H1 (cell line): ENCODE data around the gene OASL. TPM values are rescaled to one million over a fixed set of nuclear protein-coding genes. Genes with fewer than 3 reads are reported as not detected.

ENCODE experiments used
- CTCF ChIA-PET: fragments of 300-600 bp; sonication (Branson Sonifier 250); formaldehyde crosslinking; loops from one replicate; lab custom pipeline; 2021; ENCODE audit not compliant: partially characterized antibody; lab: Charles Lee
- POLR2A ChIA-PET: fragments of 300-600 bp; sonication (Branson Sonifier 250); formaldehyde crosslinking; loops from one replicate; lab custom pipeline; 2021; ENCODE audit warnings: inconsistent platforms; ENCODE audit not compliant: partially characterized antibody; lab: Charles Lee
- DNase-seq, 2 experiments: peaks; one replicate each; pipeline versions ENCODE4 v3.0.0 to v3.0.0-alpha.2; 2010 to 2022; ENCODE audit warnings: low spot score in 2 of 2, low read depth in 1 of 2, mixed read lengths in 1 of 2
- FAIRE-seq: peaks from 2 replicates; lab custom pipeline; 2011; peaks lifted over from hg19 to GRCh38; lab: Jason Lieb, UNC
- H2AFZ ChIP-seq: 2 replicates; pipeline ENCODE4 v1.8.1; 2012; ENCODE audit warnings: low read length, inconsistent platforms
- H2AK5ac ChIP-seq: 2 replicates; pipeline ENCODE4 v1.6.1; 2013; ENCODE audit warnings: low read depth, low read length
- H2BK120ac ChIP-seq: replicated peaks from 2 replicates; pipeline ENCODE3; 2013; ENCODE audit warnings: low read depth, low read length, inconsistent platforms
- H2BK12ac ChIP-seq: 2 replicates; pipeline ENCODE4 v1.6.1; 2013; ENCODE audit warnings: low read depth, low read length
- H2BK15ac ChIP-seq: 2 replicates; pipeline ENCODE4 v1.6.1; 2013; ENCODE audit warnings: low read length
- H2BK20ac ChIP-seq: 2 replicates; pipeline ENCODE4 v1.6.1; 2013; ENCODE audit warnings: low read length
- H2BK5ac ChIP-seq: 2 replicates; pipeline ENCODE4 v1.6.1; 2013; ENCODE audit warnings: low read depth, low read length
- H3K14ac ChIP-seq: 2 replicates; pipeline ENCODE4 v1.6.1; 2013; ENCODE audit warnings: inconsistent platforms; ENCODE audit not compliant: insufficient read length
- H3K18ac ChIP-seq: 2 replicates; pipeline ENCODE4 v1.6.1; 2013; ENCODE audit warnings: low read length; ENCODE audit errors: extremely low read depth
- H3K23ac ChIP-seq: 2 replicates; pipeline ENCODE4 v1.6.1; 2013; ENCODE audit warnings: inconsistent platforms; ENCODE audit not compliant: insufficient read length
- H3K23me2 ChIP-seq: 2 replicates; pipeline ENCODE4 v1.6.1; 2013; ENCODE audit warnings: low read depth, low read length
- H3K27ac ChIP-seq: 2 replicates; pipeline ENCODE4 v1.6.1; 2011; ENCODE audit warnings: low read depth, low read length, inconsistent platforms
- H3K27me3 ChIP-seq, 4 experiments: replicated peaks in 1 of 4; 1 replicate in 1 of 4; 2 replicates in 3 of 4; pipeline versions ENCODE4 v1.6.1 to v1.8.1; 2011 to 2013; ENCODE audit warnings: low read length in 3 of 4, mild to moderate bottlenecking in 3 of 4, inconsistent platforms in 2 of 4, mixed read lengths in 2 of 4, moderate library complexity in 1 of 4; ENCODE audit not compliant: control insufficient read depth in 3 of 4, insufficient read depth in 3 of 4; ENCODE audit errors: extremely low read depth in 1 of 4
- H3K36me3 ChIP-seq, 4 experiments: 2 replicates each; pipeline versions ENCODE4 v1.6.1 to v1.8.1; 2011 to 2013; ENCODE audit warnings: mild to moderate bottlenecking in 4 of 4, low read length in 3 of 4, moderate library complexity in 2 of 4, control low read depth in 1 of 4, inconsistent platforms in 1 of 4; ENCODE audit not compliant: insufficient read depth in 4 of 4, control insufficient read depth in 2 of 4
- H3K4ac ChIP-seq: replicated peaks from 2 replicates; pipeline ENCODE3; 2013; ENCODE audit warnings: low read length, low read depth, mixed read lengths, inconsistent platforms; ENCODE audit not compliant: insufficient read length
- H3K4me1 ChIP-seq, 4 experiments: replicated peaks in 1 of 4; 1 replicate in 1 of 4; 2 replicates in 3 of 4; pipeline versions ENCODE4 v1.6.1 to v1.8.1; 2011 to 2013; ENCODE audit warnings: low read length in 3 of 4, inconsistent platforms in 2 of 4, mixed read lengths in 1 of 4; ENCODE audit not compliant: insufficient read depth in 4 of 4, control insufficient read depth in 3 of 4
- H3K4me2 ChIP-seq, 2 experiments: 2 replicates each; pipeline versions ENCODE4 v1.6.1 to v1.8.1; 2011 to 2013; ENCODE audit warnings: low read depth in 2 of 2, low read length in 2 of 2, control low read depth in 1 of 2, inconsistent platforms in 1 of 2, mild to moderate bottlenecking in 1 of 2; ENCODE audit not compliant: insufficient read depth in 1 of 2
- H3K4me3 ChIP-seq, 4 experiments: fragments of 200-600, 300-600 bp in 1 of 4; sonication (generic), shearing (Covaris generic), sonication (Bioruptor Twin) in 1 of 4; 2 replicates each; pipeline versions ENCODE4 v1.5.1 to v1.8.1; 2011 to 2016; ENCODE audit warnings: low read length in 4 of 4, low read depth in 3 of 4, control low read depth in 2 of 4, inconsistent platforms in 2 of 4, mild to moderate bottlenecking in 2 of 4, mixed read lengths in 1 of 4, moderate library complexity in 1 of 4; ENCODE audit not compliant: insufficient read depth in 2 of 4; ENCODE audit errors: extremely low read depth in 1 of 4
- H3K56ac ChIP-seq: replicated peaks from 2 replicates; pipeline ENCODE3; 2013; ENCODE audit warnings: low read depth, mild to moderate bottlenecking, mixed read lengths, low read length, inconsistent platforms; ENCODE audit not compliant: insufficient read length
- H3K79me1 ChIP-seq: 2 replicates; pipeline ENCODE4 v1.6.1; 2013; ENCODE audit warnings: low read depth, low read length, control low read depth
- H3K79me2 ChIP-seq, 2 experiments: 2 replicates each; pipeline versions ENCODE4 v1.6.1 to v1.8.1; 2012 to 2013; ENCODE audit warnings: low read length in 2 of 2, mild to moderate bottlenecking in 2 of 2, inconsistent platforms in 1 of 2; ENCODE audit not compliant: insufficient read depth in 2 of 2, control insufficient read depth in 1 of 2
- H3K9ac ChIP-seq, 4 experiments: replicated peaks in 1 of 4; 1 replicate in 1 of 4; 2 replicates in 3 of 4; pipeline versions ENCODE4 v1.6.1 to v1.8.1; 2011 to 2013; ENCODE audit warnings: low read depth in 3 of 4, low read length in 3 of 4, control low read depth in 2 of 4, mild to moderate bottlenecking in 2 of 4, moderate library complexity in 2 of 4, inconsistent platforms in 1 of 4; ENCODE audit errors: extremely low read depth in 1 of 4
- H3K9me3 ChIP-seq, 2 experiments: 2 replicates each; pipeline versions ENCODE4 v1.6.1 to v1.8.1; 2012 to 2013; ENCODE audit warnings: mild to moderate bottlenecking in 2 of 2, moderate library complexity in 2 of 2, control low read depth in 1 of 2, inconsistent platforms in 1 of 2, low read depth in 1 of 2, low read length in 1 of 2, mixed read lengths in 1 of 2; ENCODE audit not compliant: insufficient read depth in 2 of 2
- H4K20me1 ChIP-seq, 2 experiments: replicated peaks in 1 of 2; 2 replicates each; pipeline versions ENCODE3 to v1.8.1; 2011 to 2013; ENCODE audit warnings: inconsistent platforms in 2 of 2, low read length in 2 of 2, mild to moderate bottlenecking in 1 of 2; ENCODE audit not compliant: insufficient read depth in 2 of 2, control insufficient read depth in 1 of 2
- H4K5ac ChIP-seq: 2 replicates; pipeline ENCODE4 v1.6.1; 2013; ENCODE audit warnings: low read length, low read depth, mixed read lengths, inconsistent platforms; ENCODE audit not compliant: insufficient read length
- H4K8ac ChIP-seq: 2 replicates; pipeline ENCODE4 v1.8.0; 2013; ENCODE audit warnings: mild to moderate bottlenecking, moderate library complexity, low read length, inconsistent platforms; ENCODE audit not compliant: insufficient read depth; ENCODE audit errors: extremely low read depth
- H4K91ac ChIP-seq: replicated peaks from 2 replicates; pipeline ENCODE3; 2013; ENCODE audit warnings: low read length, mixed read lengths, inconsistent platforms; ENCODE audit not compliant: insufficient read length
- ATF3 ChIP-seq: IDR thresholded peaks from 2 replicates; pipeline ENCODE4 v1.6.1; 2011; ENCODE audit warnings: low read depth, mild to moderate bottlenecking, low read length; ENCODE audit not compliant: insufficient read depth
- CBX5 ChIP-seq: fragments of 300-800, 300-1000 bp; sonication (generic); IDR thresholded peaks from 2 replicates; pipeline ENCODE4 v1.7.1; 2016; ENCODE audit warnings: antibody characterized with exemption, low read length, low read depth
- CBX8 ChIP-seq: fragments of 300-800, 300-1000 bp; sonication (generic); IDR thresholded peaks from 2 replicates; pipeline ENCODE4 v1.7.1; 2016; ENCODE audit warnings: low read depth, low read length, borderline replicate concordance
- E2F6 ChIP-seq: IDR thresholded peaks from 2 replicates; pipeline ENCODE4 v1.6.1; 2012; ENCODE audit warnings: inconsistent platforms
- EGR1 ChIP-seq: IDR thresholded peaks from 2 replicates; pipeline ENCODE4 v1.6.1; 2011; ENCODE audit warnings: low read depth, low read length, borderline replicate concordance
- EZH2 ChIP-seq: fragments of 200-600 bp; sonication (generic); IDR thresholded peaks from 2 replicates; pipeline ENCODE4 v1.7.1; 2012; ENCODE audit warnings: low read depth, mild to moderate bottlenecking, moderate library complexity, low read length, inconsistent platforms; ENCODE audit not compliant: severe bottlenecking
- FOSL1 ChIP-seq: IDR thresholded peaks from 2 replicates; pipeline ENCODE4 v1.6.1; 2011; ENCODE audit warnings: mild to moderate bottlenecking, low read depth, low read length, moderate library complexity; ENCODE audit not compliant: insufficient read depth
- HDAC2 ChIP-seq, 2 experiments: fragments of 300-600 bp in 1 of 2; sonication (generic) in 1 of 2; IDR thresholded peaks; 2 replicates each; pipeline ENCODE4 v1.6.1; 2011 to 2012; ENCODE audit warnings: low read depth in 2 of 2, low read length in 2 of 2, mild to moderate bottlenecking in 2 of 2, moderate library complexity in 2 of 2, borderline replicate concordance in 1 of 2, inconsistent platforms in 1 of 2
- PHF8 ChIP-seq: fragments of 200-600 bp; sonication (generic); conservative IDR thresholded peaks from 2 replicates; pipeline ENCODE4 v1.7.1; 2012; ENCODE audit warnings: low read depth, mild to moderate bottlenecking, inconsistent platforms, low read length, moderate library complexity
- RXRA ChIP-seq: IDR thresholded peaks from 2 replicates; pipeline ENCODE4 v1.6.1; 2011; ENCODE audit warnings: low read depth, mild to moderate bottlenecking, low read length, moderate library complexity; ENCODE audit not compliant: insufficient read depth
- SIRT6 ChIP-seq: IDR thresholded peaks from one replicate; pipeline ENCODE4 v1.7.1; 2012; ENCODE audit warnings: low read length, inconsistent platforms
- TAF7 ChIP-seq: optimal IDR thresholded peaks from 2 replicates; pipeline ENCODE3; 2011; ENCODE audit warnings: low read depth, mild to moderate bottlenecking, inconsistent platforms, low read length, moderate library complexity, borderline replicate concordance
- TBP ChIP-seq: IDR thresholded peaks from 2 replicates; pipeline ENCODE4 v1.6.1; 2011; ENCODE audit warnings: low read depth, low read length, improper control_type of control experiment
- WGBS, 2 experiments: shearing (Covaris generic) in 1 of 2; methylation state at CpG; one replicate each; pipeline versions ENCODE4 v1.1.6 to v1.1.7; 2013 to 2015; ENCODE audit warnings: low lambda C conversion rate in 2 of 2, mixed read lengths in 2 of 2, inconsistent platforms in 1 of 2, low coverage in 1 of 2, missing lambda C conversion rate in 1 of 2; ENCODE audit not compliant: insufficient replicate concordance in 2 of 2, insufficient coverage in 1 of 2, insufficient read length in 1 of 2; ENCODE audit errors: extremely low coverage in 1 of 2, missing lambda C conversion rate in 1 of 2; 5-methylcytosine and 5-hydroxymethylcytosine counted together
- polyA plus RNA-seq, 7 experiments: library from polyadenylated mRNA; depleted of rRNA in 3 of 7; stranded (reverse) in 5 of 7; unstranded in 2 of 7; fragments of >200 nt in 5 of 7; fragments of 200-250 nt in 2 of 7; gene quantifications; 1 replicate in 5 of 7; 2 replicates in 1 of 7; 4 replicates in 1 of 7; pipeline versions ENCODE4 v1.2.1 to v1.2.3, GENCODE V29; 2011 to 2013; ENCODE audit warnings: missing spikeins in 2 of 7, mixed read lengths in 2 of 7
- total RNA-seq: library from RNA; stranded (reverse); fragmentation: NEBNext Ultra II Directional; extraction: Animal tissue kit (Norgen Biotek cat#: 25700); gene quantifications from 2 replicates; pipeline ENCODE4 v1.2.1, GENCODE V29; 2021

Gene OASL
- total and polyA plus RNA-seq, 2 of the 8 experiments (the other 6 are each of a cell fraction or from before 2014, with no cell fraction given) = not detected

GRCh38 chr12:121069206-121069605 lies 30.2 kb upstream of the OASL start:
- FAIRE-seq = no peak
- Histone ChIP-seq H3K4ac (no peak overlapping the region), H2BK5ac (no peak overlapping the region), H3K36me3 (no peaks in the 10 kb centered on the region), H4K91ac (no peak overlapping the region), H3K27ac (no peak overlapping the region), H4K8ac (no peak overlapping the region), H2BK12ac (no peak overlapping the region), H3K23me2 (no peaks in the 10 kb centered on the region), H3K14ac (no peak overlapping the region), H3K79me2 (no peaks in the 10 kb centered on the region), H2BK15ac (no peak overlapping the region), H2AFZ (no peak overlapping the region), H3K27me3 (no peaks in the 10 kb centered on the region), H2BK20ac (no peak overlapping the region), H3K4me1 (no peaks in the 10 kb centered on the region), H3K9me3 (peaks cover 7 to 17% of the 10 kb centered on the region in 2 experiments; a peak in 2 of 4 replicates), H3K4me3 (no peak overlapping the region), H3K4me2 (no peak overlapping the region), H2AK5ac (no peak overlapping the region), H4K20me1 (no peaks in the 10 kb centered on the region), H2BK120ac (no peak overlapping the region), H3K18ac (no peak overlapping the region), H3K56ac (no peak overlapping the region), H3K79me1 (no peaks in the 10 kb centered on the region), H3K9ac (no peak overlapping the region), H3K23ac (no peak overlapping the region), H4K5ac (no peak overlapping the region)
- POLR2A ChIA-PET = no interaction called here
- CTCF ChIA-PET = no interaction called here
- no peak for DNase-seq
- 95% methylated on average over 6 of the region's 6 CpGs; no CpG with 5 or more reads in 1 of the 2 experiments for WGBS, 2 experiments
- no peak for TF ChIP-seq HDAC2 (IDR thresholded peaks at IDR 0.05; ENCODE audit: borderline replicate concordance in 1 of 2, low read depth in 2 of 2, low read length in 2 of 2)
- no peak for TF ChIP-seq E2F6
- no peak for TF ChIP-seq FOSL1
- TF ChIP-seq PHF8 = no peak
- no peak for TF ChIP-seq RXRA
- TF ChIP-seq ATF3 = no peak
- TF ChIP-seq CBX5 = no peak
- TF ChIP-seq TBP = no peak
- TF ChIP-seq CBX8 = no peak
- no peak for TF ChIP-seq TAF7
- no peak for TF ChIP-seq SIRT6
- TF ChIP-seq EZH2 = no peak
- no peak for TF ChIP-seq EGR1
